ENCODE data around the gene SCO2. TPM values are rescaled to one million over a fixed set of nuclear protein-coding genes. Genes with fewer than 3 reads are reported as not detected.

SCO2 gene
- total and polyA plus RNA-seq, 2 of the 13 experiments (the other 11 are each of a cell fraction or from before 2014, with no cell fraction given), result 0.32 to 3.7 TPM

DNA sequence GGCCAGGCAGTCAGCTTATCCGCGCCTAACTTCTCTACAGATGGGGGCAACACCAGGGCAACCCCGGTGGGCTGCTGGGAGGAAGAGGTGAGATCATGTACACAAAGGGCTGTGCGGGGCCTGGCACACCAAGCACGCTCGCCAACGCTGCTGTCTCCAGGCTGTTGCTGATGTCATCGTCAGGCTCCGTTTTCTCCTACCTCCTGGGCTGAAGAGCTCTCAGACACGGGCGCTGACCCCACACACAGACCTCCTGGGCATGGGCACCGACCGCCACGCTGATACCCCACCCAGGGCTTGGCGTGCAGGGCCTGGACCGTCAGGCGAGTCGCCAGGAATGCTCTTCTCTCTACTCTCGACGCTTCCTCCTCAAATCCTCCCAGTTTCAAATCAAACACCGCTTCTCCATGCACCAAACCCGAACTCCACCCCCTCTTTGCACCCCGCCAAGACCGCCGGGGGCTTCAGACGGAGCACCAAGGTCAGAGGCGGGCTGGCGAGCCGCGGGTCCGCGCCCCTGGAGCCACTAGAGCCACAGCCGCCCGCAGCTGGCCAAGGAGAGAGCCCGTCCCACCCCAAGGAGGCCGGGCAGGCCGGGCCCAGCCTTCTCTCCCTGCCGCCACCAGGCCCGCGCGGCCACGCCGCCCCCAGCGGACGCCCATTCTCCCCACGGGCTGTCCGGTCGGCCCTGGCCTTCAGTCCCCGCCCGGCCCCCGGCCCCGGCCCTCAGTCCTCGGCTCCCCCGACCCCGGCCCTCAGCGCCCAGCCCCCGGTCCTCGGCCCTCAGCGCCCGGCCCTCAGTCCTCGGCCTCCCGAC lies 51.3 kb downstream of the SCO2 start (continued):
- TF ChIP-seq ZNF687 (CRISPR knock-in tag; IDR thresholded peaks at IDR 0.05) (peak; percentile 43; the same call in 1 of the 2 replicates), ZNF563 (CRISPR knock-in tag; IDR thresholded peaks at IDR 0.05) (no peak; the same call in 1 of the 2 replicates), RELA (CRISPR knock-in tag; IDR thresholded peaks at IDR 0.05) (no peak), ZNF598 (CRISPR knock-in tag; IDR thresholded peaks at IDR 0.05; ENCODE audit: borderline replicate concordance) (0 out of 2 replicates have a peak, but pooled peaks have one; percentile 21), GATA4 (IDR thresholded peaks at IDR 0.05; ENCODE audit: borderline replicate concordance, low read depth) (no peak), ETS1 (CRISPR knock-in tag; IDR thresholded peaks at IDR 0.05) (0 out of 2 replicates have a peak, but pooled peaks have one; percentile 58), BRCA1 (CRISPR knock-in tag; IDR thresholded peaks at IDR 0.05) (no peak), ARID5B (CRISPR knock-in tag; IDR thresholded peaks at IDR 0.05) (no peak), ZBTB8A (CRISPR knock-in tag; IDR thresholded peaks at IDR 0.05; ENCODE audit: borderline replicate concordance, low read depth) (no peak), ZC3H4 (CRISPR knock-in tag; IDR thresholded peaks at IDR 0.05; ENCODE audit: borderline replicate concordance) (no peak), MTA1 (CRISPR knock-in tag; IDR thresholded peaks at IDR 0.05; ENCODE audit: borderline replicate concordance) (no peak), MEIS2 (CRISPR knock-in tag; IDR thresholded peaks at IDR 0.05) (peak; percentile 27; the same call in 1 of the 2 replicates), HNRNPK (IDR thresholded peaks at IDR 0.05; ENCODE audit: low read depth, low read length, poor library complexity, severe bottlenecking) (peak; percentile 38), ZNF740 (CRISPR knock-in tag; IDR thresholded peaks at IDR 0.05) (no peak), SIN3A (IDR thresholded peaks at IDR 0.05; ENCODE audit: borderline replicate concordance, low read depth, low read length) (no peak), ZNF232 (CRISPR knock-in tag; IDR thresholded peaks at IDR 0.05; ENCODE audit: borderline replicate concordance) (no peak), PHF20 (CRISPR knock-in tag; IDR thresholded peaks at IDR 0.05) (no peak)
- TF ChIP-seq, protein P1, sequence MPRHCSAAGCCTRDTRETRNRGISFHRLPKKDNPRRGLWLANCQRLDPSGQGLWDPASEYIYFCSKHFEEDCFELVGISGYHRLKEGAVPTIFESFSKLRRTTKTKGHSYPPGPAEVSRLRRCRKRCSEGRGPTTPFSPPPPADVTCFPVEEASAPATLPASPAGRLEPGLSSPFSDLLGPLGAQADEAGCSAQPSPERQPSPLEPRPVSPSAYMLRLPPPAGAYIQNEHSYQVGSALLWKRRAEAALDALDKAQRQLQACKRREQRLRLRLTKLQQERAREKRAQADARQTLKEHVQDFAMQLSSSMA (CRISPR knock-in tag; IDR thresholded peaks at IDR 0.05), result no peak

Data from HepG2 (cell line).